GM18951 (cell line): ENCODE results near the gene PCGF3.
"Not testable (repeated sequence)": the region's sequence is repeated elsewhere in the genome, so short reads cannot be mapped to it uniquely, and the experiment has no call there.

Source experiments
- POLR2A ChIP-seq: IDR thresholded peaks from 4 replicates; pipeline ENCODE4 v1.6.1; 2011; ENCODE audit warnings: mild to moderate bottlenecking; ENCODE audit not compliant: insufficient read length, insufficient read depth; ENCODE audit errors: extremely low read depth
- in situ Hi-C: fragments of 300-500 bp; cut with MboI; formaldehyde crosslinking; loops from one replicate; pipeline ENCODE4 v1.12.0; 2022; ENCODE audit warnings: low sequenced_read_pairs, mixed read lengths, inconsistent platforms; ENCODE audit not compliant: unreplicated experiment

The PCGF3 gene

GRCh38 chr4:688854-689681 lies 16.6 kb upstream of the PCGF3 start, which contains the start of gene SLC49A3:
SLC49A3 (minus strand) TSS chr4:689151; CDS start chr4:689127, 24 bp downstream.
- in situ Hi-C loops, result no loop called here
- TF ChIP-seq POLR2A, result no peak

DNA sequence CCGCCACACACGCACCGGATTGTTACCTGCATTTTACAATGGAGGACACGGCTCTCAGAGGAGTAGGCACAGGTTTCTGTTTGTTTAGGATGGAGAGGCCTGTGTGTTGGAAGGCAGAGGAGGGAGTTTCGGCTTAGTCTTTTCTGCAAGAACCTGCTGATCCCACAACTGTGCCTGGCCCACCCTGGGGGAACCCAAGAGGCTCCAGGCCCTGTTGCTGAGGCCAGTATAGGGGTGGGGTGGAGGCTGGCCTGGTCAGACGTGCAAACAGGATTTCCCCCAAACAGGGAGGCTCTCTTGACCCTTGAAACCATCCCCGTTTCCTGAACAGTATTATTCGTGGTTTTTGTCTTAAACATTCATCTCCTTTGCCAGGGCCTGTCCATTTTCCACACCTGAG lies 15.9 kb upstream of the PCGF3 start:
- in situ Hi-C loops, result no loop called here
- no peak for TF ChIP-seq POLR2A

GRCh38 chr4:692771-693554 lies 12.7 kb upstream of the PCGF3 start:
- TF ChIP-seq POLR2A, result no peak

GRCh38 chr4:694341-694940 lies 11.2 kb upstream of the PCGF3 start:
- in situ Hi-C loops, result not testable (repeated sequence)

More at GRCh38 chr4:692771-693554, 12.7 kb upstream of the PCGF3 start:
- in situ Hi-C loops, result no loop called here

DNA sequence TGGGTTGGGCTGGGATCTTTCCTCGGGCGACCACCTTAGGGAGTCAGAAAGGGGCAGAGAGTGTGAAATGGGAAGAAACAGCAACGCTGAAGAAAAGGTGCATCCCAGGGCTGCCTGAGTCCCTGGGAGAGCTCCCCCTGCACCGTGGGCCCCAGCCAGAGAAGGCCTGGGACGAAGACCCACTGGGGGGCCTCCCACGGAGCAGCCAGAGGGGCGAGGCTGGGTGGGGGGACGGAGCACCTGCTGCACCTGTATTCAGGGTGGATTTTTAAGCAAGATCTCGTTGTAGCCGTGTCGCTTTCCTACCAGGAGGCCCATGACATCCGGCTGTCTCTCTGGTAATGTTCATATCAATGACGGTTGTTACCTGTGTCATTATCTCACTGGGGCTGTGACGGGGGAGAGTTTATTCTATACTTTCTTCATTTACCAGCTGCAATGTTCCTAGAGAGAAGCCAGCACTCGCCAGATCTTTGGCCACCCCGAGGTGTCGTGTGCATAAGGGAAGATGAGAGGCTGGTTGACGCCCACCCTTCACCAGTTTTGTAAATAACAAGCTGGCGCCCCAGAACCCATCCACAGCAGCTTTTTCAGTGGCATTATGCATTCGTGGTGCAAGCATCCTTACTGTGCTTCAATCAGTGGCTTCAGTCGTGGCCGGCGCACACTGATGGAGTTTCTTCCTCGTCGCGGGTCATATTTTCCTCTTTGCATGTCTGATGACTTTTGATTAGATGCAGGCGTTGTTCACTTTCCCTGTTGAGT lies 5.6 kb upstream of the PCGF3 start:
- in situ Hi-C loops, result no loop called here
- TF ChIP-seq POLR2A, result no peak

DNA sequence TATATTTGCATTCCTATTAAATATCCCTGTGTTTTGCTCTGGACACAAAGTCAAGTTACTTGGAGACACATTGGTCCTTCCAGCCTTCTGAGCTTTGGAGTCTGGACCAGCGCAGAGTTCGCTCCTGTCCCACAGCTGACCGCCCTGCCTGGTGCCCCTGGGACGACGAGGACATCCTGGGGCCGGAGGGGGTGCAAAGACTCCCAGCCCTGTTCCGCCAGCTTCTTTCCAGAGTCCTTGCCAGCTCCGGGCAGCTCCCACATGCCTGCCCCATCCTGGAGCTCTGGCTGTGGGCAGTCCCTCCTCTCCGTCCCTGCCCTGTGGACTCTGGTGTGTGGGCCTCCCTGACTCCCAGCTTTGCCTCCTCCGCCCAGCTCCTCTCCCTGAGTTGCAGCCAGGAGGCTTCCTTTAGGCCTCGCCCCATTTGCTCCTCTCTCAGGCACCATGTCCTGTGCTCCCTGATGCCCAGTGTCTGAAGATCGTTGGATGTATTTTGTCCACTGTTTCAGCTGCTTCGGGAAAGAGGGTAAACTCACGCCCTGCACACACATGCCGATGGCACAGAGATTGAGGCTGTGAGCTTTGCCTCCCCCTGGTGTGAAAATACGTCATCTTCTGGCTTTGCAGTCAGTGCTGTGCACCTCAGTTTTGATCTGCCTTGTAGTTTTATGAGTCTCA lies 4.9 kb upstream of the PCGF3 start:
- TF ChIP-seq POLR2A, result no peak
- in situ Hi-C loops, result no loop called here

GRCh38 chr4:702618-703048 lies 3.0 kb upstream of the PCGF3 start:
- in situ Hi-C loops, result no loop called here

GRCh38 chr4:703336-704197 lies 2.1 kb upstream of the PCGF3 start:
- in situ Hi-C loops, result no loop called here
- no peak for TF ChIP-seq POLR2A

More at GRCh38 chr4:702618-703048, 3.0 kb upstream of the PCGF3 start:
- no peak for TF ChIP-seq POLR2A

DNA sequence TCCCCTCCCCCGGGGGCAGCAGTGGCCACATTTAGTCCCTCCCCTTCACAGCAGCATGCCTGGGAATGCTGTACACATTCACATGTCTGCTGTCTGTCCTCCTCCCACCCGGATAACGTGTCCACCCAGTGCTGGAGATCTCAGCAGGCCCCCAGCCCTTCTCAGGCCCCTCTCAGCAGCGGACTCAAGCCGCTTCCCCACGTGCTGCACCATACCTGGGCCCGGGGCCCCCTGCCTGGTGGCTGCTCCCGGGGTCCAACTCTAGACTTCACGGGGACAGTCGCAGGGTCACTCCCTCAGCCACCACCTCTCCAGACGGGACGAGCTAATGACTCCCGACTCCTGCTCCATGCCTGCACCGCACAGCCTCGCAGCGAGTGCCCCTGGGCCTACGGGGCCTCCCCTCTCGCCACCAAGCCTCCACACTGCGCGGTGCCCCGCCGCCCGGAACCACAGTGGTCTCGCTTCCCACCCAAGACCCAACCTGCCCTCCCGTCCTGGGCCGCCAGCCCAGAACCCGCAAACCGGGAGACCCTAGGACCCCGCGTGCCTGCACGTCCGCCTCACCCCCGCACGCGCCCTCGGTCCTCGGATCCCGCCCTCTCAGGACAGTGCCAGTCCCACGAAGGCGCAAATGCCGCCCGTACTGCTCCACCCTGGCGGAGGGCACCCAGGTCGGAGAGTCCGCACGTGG lies 1.3 kb upstream of the PCGF3 start:
- TF ChIP-seq POLR2A, result no peak
- in situ Hi-C loops, result no loop called here

- TF ChIP-seq POLR2A, result no peak
- in situ Hi-C loops, result no loop called here
Measured at GRCh38 chr4:704971-705277, 708 bp upstream of the PCGF3 start.

GRCh38 chr4:706083-706633 lies 526 bp downstream of the PCGF3 start:
- in situ Hi-C loops, result not testable (repeated sequence)
